Measurements from ENCODE around the gene FABP6. TPM values are rescaled to one million over a fixed set of nuclear protein-coding genes. Genes with fewer than 3 reads are reported as not detected.
"Not testable (repeated sequence)": the region's sequence is repeated elsewhere in the genome, so short reads cannot be mapped to it uniquely, and the experiment has no call there.

FABP6 gene
- total RNA-seq, 1 donor from 2014 or later: not detected

GRCh38 chr5:160221082-160221481 is 8.2 kb upstream of the FABP6 start:
- no peak for DNase-seq (ENCODE audit: low spot score)

- DNase-seq (ENCODE audit: low spot score): no peak
Observed at GRCh38 chr5:160227012-160227411, 2.3 kb upstream of the FABP6 start.

GRCh38 chr5:160230686-160231527 is 1.6 kb downstream of the FABP6 start:
- no peak for DNase-seq (ENCODE audit: low spot score)

- DNase-seq (ENCODE audit: low spot score): no peak
Observed at GRCh38 chr5:160231783-160232342, 2.6 kb downstream of the FABP6 start.

DNA sequence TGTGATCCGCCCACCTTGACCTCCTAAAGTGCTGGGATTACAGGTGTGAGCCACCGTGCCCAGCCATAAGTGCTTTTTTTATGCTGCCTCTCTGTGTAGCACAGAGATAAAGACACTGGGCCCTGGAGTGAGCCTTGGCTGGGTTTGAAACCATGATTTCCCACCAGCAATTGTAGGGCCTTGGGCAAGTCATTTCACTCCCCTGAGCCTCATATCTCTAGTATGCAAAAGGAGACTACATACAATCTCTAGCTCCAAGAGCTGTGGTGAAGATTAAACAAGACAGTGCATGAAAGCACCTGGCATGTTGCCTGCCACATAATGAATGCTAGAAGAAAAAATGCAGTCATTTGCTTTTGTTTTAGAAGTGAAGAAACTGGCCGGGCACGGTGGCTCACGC is 3.9 kb downstream of the FABP6 start:
- DNase-seq (ENCODE audit: low spot score): no peak

- DNase-seq (ENCODE audit: low spot score): no peak
Observed at GRCh38 chr5:160235731-160236130, 6.4 kb downstream of the FABP6 start.

GRCh38 chr5:160237571-160238093 is 8.3 kb downstream of the FABP6 start:
- no peak for DNase-seq (ENCODE audit: low spot score)

DNA sequence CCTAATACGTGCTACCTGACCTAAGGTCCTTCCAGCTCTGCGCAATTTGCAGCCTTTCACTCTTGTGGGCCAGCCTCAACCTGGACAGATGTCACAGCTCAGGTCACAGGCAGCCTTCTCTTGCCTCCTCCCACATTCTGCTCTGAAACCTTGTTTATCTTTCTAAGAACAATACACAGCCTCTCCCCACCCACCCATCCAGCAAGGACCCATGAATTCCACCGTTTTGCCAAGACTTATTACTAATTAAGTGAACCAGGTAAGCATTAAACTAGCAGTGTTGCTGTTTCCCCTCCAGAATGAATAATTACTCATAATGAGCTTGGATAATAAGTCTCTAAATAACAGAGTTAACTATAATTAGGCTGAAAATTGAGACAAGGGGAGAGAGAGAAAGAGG is 11.0 kb downstream of the FABP6 start:
- no peak for DNase-seq (ENCODE audit: low spot score)

GRCh38 chr5:160242145-160242544 is 12.8 kb downstream of the FABP6 start:
- no peak for DNase-seq (ENCODE audit: low spot score)

DNA sequence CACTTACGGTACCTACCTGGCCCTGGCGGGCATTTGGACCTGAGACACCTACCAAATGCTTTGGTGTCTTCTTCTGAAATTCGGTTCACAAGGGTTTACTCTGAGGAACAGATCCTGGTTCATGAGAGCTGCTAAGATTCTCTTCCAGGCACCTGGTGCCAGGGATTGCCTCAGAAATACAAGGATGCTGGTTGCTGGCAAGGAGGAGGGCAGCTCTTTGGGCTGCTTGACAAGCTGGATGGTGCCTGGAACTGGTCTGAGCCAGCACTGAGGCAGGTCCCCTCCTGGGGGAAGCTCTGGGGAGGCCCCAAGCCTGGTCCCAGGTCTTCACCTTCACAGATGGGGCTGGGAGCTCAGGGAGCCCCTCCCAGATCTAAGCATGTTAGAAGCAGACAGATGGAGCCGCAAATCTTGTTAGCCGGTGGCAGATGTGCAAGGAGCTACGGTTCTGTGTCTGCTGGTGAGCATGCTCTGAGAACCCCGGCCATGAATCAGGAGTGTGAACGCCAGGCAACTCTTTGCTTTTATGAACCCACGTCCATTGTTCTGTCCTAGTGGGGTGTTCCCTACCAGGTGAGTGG is 16.3 kb downstream of the FABP6 start:
- DNase-seq (ENCODE audit: low spot score): no peak

DNA sequence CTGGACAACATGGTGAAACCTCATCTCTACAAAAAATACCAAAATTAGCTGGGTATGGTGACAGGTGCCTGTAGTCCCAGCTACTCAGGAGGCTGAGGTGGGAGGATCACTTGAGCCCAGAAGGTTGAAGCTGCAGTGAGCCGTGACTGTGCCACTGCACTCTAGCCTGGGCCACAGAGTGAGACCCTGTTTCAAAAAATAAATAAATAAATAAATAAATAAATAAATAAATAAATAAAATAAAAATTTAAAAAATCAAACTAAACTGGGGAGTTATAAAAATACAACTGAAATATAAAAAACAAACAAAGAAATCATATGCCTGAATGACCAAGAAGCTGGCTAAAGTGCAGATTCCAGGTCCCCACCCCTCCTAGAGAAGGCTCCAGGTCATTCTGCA is 20.3 kb downstream of the FABP6 start:
- DNase-seq (ENCODE audit: low spot score): not testable (repeated sequence)

DNA sequence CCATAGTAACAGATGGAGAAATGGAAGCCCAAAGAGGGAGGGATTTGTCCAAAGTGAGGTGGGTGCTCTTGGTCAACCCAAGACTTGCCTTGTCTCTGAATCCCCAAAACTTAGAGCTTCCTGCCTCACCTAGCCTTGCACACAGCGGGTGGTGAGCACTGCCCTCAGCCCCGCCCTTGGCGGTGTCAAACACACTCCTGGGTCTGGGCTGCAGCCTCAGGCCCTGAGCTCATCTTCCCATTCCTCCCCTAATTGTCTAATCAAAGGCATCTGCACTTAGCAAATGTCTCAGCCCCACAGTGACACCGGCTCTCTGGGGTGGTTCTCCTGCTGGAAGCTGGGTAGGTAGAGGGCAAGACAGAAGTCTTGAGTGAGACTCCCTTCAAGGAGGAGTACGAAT is 20.9 kb downstream of the FABP6 start:
- DNase-seq (ENCODE audit: low spot score): no peak

GRCh38 chr5:160250826-160251225 is 21.5 kb downstream of the FABP6 start:
- no peak for DNase-seq (ENCODE audit: low spot score)

- no peak for DNase-seq (ENCODE audit: low spot score)
Observed at GRCh38 chr5:160251406-160252155, 22.3 kb downstream of the FABP6 start.

DNA sequence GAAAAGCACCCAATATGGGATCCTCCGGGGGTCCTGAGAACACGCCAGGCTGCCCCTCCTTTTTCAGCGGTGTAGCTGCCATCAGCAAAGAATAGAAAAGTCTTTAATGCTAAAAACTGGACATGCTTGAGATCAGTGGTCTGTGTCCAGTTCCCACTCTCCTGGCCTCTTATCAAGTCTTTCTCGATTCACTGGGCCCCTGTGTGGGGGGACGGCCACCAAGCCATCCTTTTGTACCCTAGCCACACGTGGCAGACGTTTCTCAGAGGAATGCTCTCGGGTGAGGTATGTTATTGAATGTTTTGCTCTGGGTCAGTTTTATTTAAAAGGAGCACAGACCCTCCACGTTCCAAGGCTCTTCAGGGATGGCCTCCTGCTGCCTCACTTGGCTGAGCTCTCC is 23.6 kb downstream of the FABP6 start:
- no peak for DNase-seq (ENCODE audit: low spot score)

GRCh38 chr5:160253441-160253840 is 24.1 kb downstream of the FABP6 start:
- DNase-seq (ENCODE audit: low spot score): no peak

DNA sequence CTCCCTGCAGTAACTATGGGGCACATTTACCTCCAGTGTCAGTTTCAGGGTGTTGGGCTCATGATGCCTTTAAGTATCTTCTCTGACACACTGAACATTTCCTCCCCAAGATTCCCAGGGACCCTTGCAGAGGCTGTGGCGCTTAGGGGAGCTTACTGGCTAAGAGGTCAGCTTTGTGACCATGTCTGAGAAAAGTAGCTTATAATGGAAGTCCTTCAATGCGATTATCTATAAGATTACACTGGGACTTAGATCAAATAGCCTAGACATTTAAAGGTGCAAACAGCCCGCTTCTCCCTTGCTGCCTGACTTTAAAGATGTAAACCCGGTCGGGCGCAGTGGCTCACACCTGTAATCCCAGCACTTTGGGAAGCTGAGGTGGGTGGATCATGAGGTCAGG is 25.4 kb downstream of the FABP6 start:
- DNase-seq (ENCODE audit: low spot score): no peak

DNA sequence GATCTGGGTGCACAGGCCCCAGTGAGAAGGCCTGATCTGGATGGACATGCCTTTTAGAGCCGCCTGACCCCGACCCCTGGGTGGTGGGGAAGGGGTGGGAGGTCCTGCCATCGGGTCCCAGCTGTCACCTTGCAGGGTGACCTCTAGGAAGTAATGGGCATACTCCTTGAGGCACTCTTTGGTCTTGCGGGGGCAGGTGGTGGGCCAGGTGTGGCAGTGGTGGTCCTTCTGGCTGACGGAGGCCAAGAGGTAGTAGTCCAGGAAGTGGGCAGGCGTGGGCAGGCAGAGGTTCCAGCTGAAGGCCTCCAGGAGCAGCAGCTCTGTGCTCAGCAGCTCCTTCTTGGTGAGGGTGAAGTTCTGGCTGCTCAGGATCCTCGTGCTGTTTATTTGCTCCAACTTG is 30.0 kb downstream of the FABP6 start:
- DNase-seq (ENCODE audit: low spot score): no peak

- DNase-seq (ENCODE audit: low spot score): no peak
Observed at GRCh38 chr5:160260006-160260775, 30.9 kb downstream of the FABP6 start.

- peak; percentile 59 for DNase-seq (ENCODE audit: low spot score)
Observed at GRCh38 chr5:160260881-160261815, 31.8 kb downstream of the FABP6 start.
